Neural progenitor cell (in vitro differentiated cells): ENCODE results near the gene MBOAT7. TPM values are rescaled to one million over a fixed set of nuclear protein-coding genes. Genes with fewer than 3 reads are reported as not detected.

Source experiments
- DNase-seq: peaks from one replicate; pipeline ENCODE4 v3.0.0-alpha.2; 2016; ENCODE audit warnings: low spot score
- H2AFZ ChIP-seq: fragments of 200-600 bp; sonication (generic); replicated peaks from 2 replicates; pipeline ENCODE4 v1.6.1; 2016; ENCODE audit warnings: antibody characterized with exemption
- H3F3A ChIP-seq: fragments of 200-600 bp; sonication (generic); 2 replicates; pipeline ENCODE4 v1.6.1; 2016; ENCODE audit warnings: antibody characterized with exemption, low read depth
- H3K27ac ChIP-seq: fragments of 200-600 bp; sonication (generic); 2 replicates; pipeline ENCODE4 v1.5.1; 2016; ENCODE audit warnings: mild to moderate bottlenecking
- H3K27me3 ChIP-seq: fragments of 200-600 bp; sonication (generic); 2 replicates; pipeline ENCODE4 v1.6.1; 2016; ENCODE audit warnings: mild to moderate bottlenecking, moderate library complexity
- H3K36me3 ChIP-seq: fragments of 200-600 bp; sonication (generic); 2 replicates; pipeline ENCODE4 v1.5.1; 2016
- H3K4me1 ChIP-seq: fragments of 200-600 bp; sonication (generic); 2 replicates; pipeline ENCODE4 v1.6.1; 2016; ENCODE audit warnings: mixed run types
- H3K4me2 ChIP-seq: fragments of 200-600 bp; sonication (generic); 2 replicates; pipeline ENCODE4 v1.6.1; 2016
- H3K4me3 ChIP-seq: fragments of 200-600 bp; sonication (generic); 2 replicates; pipeline ENCODE4 v1.5.1; 2016
- H3K79me2 ChIP-seq: fragments of 200-600 bp; sonication (generic); 2 replicates; pipeline ENCODE4 v1.6.1; 2016; ENCODE audit warnings: low read depth
- H3K9ac ChIP-seq: fragments of 200-600 bp; sonication (generic); 2 replicates; pipeline ENCODE4 v1.6.1; 2016
- H3K9me3 ChIP-seq: fragments of 200-600 bp; sonication (generic); 2 replicates; pipeline ENCODE4 v1.5.1; 2016; ENCODE audit warnings: low read depth
- H4K20me1 ChIP-seq: fragments of 200-600 bp; sonication (generic); 2 replicates; pipeline ENCODE4 v1.6.1; 2016; ENCODE audit warnings: low read depth
- H3K27ac Mint-ChIP-seq: 3 replicates; pipeline ENCODE4 v1.8.0; 2021; ENCODE audit warnings: mixed read lengths
- H3K27me3 Mint-ChIP-seq: 2 replicates; pipeline ENCODE4 v1.8.0; 2022; ENCODE audit warnings: low read depth, mild to moderate bottlenecking, inconsistent platforms, moderate library complexity, mixed read lengths; ENCODE audit not compliant: insufficient read depth
- H3K36me3 Mint-ChIP-seq: 3 replicates; pipeline ENCODE4 v1.8.0; 2021; ENCODE audit warnings: mixed read lengths
- H3K4me1 Mint-ChIP-seq: 3 replicates; pipeline ENCODE4 v1.8.0; 2021; ENCODE audit warnings: mixed read lengths
- H3K4me3 Mint-ChIP-seq: 3 replicates; pipeline ENCODE4 v1.8.0; 2021; ENCODE audit warnings: mild to moderate bottlenecking, moderate library complexity, mixed read lengths
- H3K9me3 Mint-ChIP-seq: 3 replicates; pipeline ENCODE4 v1.8.0; 2020; ENCODE audit warnings: mixed read lengths
- EZH2 ChIP-seq: fragments of 200-600 bp; sonication (generic); IDR thresholded peaks from 2 replicates; pipeline ENCODE4 v1.6.1; 2017; ENCODE audit warnings: antibody characterized with exemption, mild to moderate bottlenecking, moderate library complexity
- EZH2phosphoT487 ChIP-seq: fragments of 200-600 bp; sonication (generic); IDR thresholded peaks from 2 replicates; pipeline ENCODE4 v1.6.1; 2017; ENCODE audit warnings: antibody characterized with exemption
- total RNA-seq: library from RNA; depleted of rRNA; stranded (reverse); fragments of >200 nt; gene quantifications from 2 replicates; pipeline ENCODE4 v1.2.3, GENCODE V29; 2015; ENCODE audit warnings: low replicate concordance
- TF ChIP-seq, protein P1 (sequence below): fragments of 200-600 bp; sonication (generic); IDR thresholded peaks from 2 replicates; pipeline ENCODE4 v1.5.1; 2017; ENCODE audit warnings: antibody characterized with exemption, mild to moderate bottlenecking

MBOAT7 gene
- total RNA-seq, 1 donor from 2014 or later, result 20.0 TPM

DNA sequence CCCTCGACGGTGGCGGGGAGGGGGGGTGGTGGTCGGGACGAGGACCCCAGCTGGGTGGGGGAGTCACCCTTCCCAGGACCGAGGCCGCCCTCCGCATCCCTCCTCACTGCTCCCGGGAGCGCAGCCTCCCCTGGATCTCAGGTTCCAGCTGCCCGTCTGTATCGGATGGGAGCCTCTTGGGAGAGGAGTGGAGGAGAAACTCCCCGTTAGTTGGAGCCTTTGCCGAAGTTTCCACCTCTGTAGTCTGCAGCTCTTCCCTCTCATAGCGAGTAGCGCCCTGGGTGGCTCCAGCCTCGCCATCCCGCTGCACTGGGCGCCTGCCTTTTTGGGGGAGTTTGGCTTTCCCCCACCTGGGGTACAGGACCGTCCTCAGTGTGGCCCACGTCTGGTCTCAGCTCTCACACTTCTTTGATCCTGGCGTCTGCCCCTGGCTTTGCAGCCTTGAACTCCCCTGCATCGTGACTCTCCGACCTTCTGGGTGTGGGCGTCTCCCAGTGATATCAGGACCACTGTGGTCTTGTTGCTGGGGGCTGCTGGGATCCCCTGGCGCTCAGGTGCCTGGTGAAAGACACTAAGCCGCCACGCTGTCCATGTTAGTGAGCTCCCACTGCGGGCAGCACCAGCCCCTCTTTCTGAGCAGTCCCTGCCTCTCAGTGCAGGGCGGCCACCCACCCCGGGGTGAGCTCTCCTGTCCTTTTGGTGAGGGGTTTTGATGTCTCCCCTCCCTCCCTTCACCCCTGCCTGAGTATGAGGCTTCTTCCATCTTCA is 50.7 kb downstream of the MBOAT7 start:
- H4K20me1 ChIP-seq, result peaks cover 57% of the 10 kb centered on the region
- H3K27me3 Mint-ChIP-seq, result peaks cover 17% of the 10 kb centered on the region
- no peak overlapping the region for H3K27ac ChIP-seq
- peaks cover 21% of the 10 kb centered on the region for H3K36me3 Mint-ChIP-seq
- H3K36me3 ChIP-seq, result no peaks in the 10 kb centered on the region
- peaks cover 55% of the 10 kb centered on the region for H3K79me2 ChIP-seq
- H3K9ac ChIP-seq, result peak overlapping the region; percentile 100
- H3F3A ChIP-seq, result peaks cover 19% of the 10 kb centered on the region
- H3K4me1 ChIP-seq, result peaks cover 8% of the 10 kb centered on the region
- peak; percentile 28 for DNase-seq
- no peaks in the 10 kb centered on the region for H3K9me3 Mint-ChIP-seq
- H3K9me3 ChIP-seq, result no peaks in the 10 kb centered on the region
- H3K4me3 ChIP-seq, result peak overlapping the region; percentile 99
- H3K4me2 ChIP-seq, result peak overlapping the region; percentile 98
- peaks cover 4% of the 10 kb centered on the region for H3K27me3 ChIP-seq
- peak overlapping the region; percentile 96 for H3K4me3 Mint-ChIP-seq
- H3K27ac Mint-ChIP-seq, result peak overlapping the region; percentile 93
- TF ChIP-seq, protein P1, sequence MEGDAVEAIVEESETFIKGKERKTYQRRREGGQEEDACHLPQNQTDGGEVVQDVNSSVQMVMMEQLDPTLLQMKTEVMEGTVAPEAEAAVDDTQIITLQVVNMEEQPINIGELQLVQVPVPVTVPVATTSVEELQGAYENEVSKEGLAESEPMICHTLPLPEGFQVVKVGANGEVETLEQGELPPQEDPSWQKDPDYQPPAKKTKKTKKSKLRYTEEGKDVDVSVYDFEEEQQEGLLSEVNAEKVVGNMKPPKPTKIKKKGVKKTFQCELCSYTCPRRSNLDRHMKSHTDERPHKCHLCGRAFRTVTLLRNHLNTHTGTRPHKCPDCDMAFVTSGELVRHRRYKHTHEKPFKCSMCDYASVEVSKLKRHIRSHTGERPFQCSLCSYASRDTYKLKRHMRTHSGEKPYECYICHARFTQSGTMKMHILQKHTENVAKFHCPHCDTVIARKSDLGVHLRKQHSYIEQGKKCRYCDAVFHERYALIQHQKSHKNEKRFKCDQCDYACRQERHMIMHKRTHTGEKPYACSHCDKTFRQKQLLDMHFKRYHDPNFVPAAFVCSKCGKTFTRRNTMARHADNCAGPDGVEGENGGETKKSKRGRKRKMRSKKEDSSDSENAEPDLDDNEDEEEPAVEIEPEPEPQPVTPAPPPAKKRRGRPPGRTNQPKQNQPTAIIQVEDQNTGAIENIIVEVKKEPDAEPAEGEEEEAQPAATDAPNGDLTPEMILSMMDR, result no peak
- TF ChIP-seq EZH2 (no peak), EZH2phosphoT487 (no peak)
- peaks cover 36% of the 10 kb centered on the region for H3K4me1 Mint-ChIP-seq
- H2AFZ ChIP-seq, result no peak overlapping the region

DNA sequence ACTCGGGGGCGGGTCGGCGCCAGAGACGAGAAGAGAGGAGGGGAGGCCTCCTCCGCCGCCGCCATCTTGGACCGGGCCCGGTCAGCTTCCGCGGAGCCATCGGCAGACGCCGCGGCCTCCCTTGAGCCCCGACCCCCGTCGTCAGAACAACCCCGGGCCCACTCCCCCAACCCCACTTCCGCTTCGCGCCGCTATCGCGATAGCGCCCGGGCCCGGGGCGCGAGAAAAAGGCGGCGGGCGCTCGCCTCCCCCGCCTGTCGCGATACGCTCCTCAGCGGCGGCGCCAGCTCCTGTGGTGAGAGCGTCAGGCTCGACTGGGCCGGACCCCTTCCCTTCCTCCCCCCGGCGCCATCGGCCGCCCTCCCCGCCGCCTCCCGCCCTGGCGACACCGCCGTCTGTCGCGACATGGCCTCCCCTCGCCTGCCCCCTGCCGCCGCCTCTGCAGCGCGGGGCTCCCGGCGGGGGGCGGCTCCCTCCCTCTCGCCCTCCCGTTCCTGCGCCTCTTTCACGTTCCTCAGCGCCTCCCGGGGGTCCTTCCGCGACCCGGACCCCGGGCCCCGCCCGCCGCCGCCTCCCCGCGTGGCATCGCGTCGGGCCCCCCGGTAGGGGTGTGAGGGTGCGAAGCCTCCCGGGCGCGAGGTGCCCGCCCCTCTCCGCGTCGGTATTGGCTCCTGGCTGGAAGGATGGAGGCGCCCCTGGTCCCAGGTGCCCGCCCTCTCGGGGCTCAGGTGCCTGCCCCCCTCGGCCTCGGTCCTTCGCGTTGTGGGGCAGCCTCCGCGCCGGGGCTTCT is 51.5 kb downstream of the MBOAT7 start, which contains the start of gene CNOT3:
CNOT3 (plus strand) TSS at position 64 of the 790 bp plus-strand sequence. CDS start 5,217 bp downstream, outside the sequence.
- Histone ChIP-seq H3K27me3 (peaks cover 4% of the 10 kb centered on the region), H3K9ac (peak within 1 kb of the TSS; percentile 100), H3K79me2 (peaks cover 52% of the 10 kb centered on the region), H3K27ac (peak within 1 kb of the TSS; percentile 98), H3K4me2 (peak within 1 kb of the TSS; percentile 98), H3K36me3 (no peaks in the 10 kb centered on the region), H3K9me3 (no peaks in the 10 kb centered on the region), H3K4me1 (peaks cover 8% of the 10 kb centered on the region), H2AFZ (peak within 1 kb of the TSS; percentile 93), H3K4me3 (peak within 1 kb of the TSS; percentile 99), H4K20me1 (peaks cover 50% of the 10 kb centered on the region), H3F3A (peaks cover 19% of the 10 kb centered on the region)
- Mint-ChIP-seq H3K27me3 (peaks cover 13% of the 10 kb centered on the region), H3K4me3 (peak within 1 kb of the TSS; percentile 96), H3K36me3 (peaks cover 15% of the 10 kb centered on the region), H3K4me1 (peaks cover 36% of the 10 kb centered on the region), H3K27ac (peak within 1 kb of the TSS; percentile 93), H3K9me3 (no peaks in the 10 kb centered on the region)
- no peak for TF ChIP-seq EZH2
- TF ChIP-seq, protein P1, result peak; percentile 50
- DNase-seq, result peak; percentile 75

DNA sequence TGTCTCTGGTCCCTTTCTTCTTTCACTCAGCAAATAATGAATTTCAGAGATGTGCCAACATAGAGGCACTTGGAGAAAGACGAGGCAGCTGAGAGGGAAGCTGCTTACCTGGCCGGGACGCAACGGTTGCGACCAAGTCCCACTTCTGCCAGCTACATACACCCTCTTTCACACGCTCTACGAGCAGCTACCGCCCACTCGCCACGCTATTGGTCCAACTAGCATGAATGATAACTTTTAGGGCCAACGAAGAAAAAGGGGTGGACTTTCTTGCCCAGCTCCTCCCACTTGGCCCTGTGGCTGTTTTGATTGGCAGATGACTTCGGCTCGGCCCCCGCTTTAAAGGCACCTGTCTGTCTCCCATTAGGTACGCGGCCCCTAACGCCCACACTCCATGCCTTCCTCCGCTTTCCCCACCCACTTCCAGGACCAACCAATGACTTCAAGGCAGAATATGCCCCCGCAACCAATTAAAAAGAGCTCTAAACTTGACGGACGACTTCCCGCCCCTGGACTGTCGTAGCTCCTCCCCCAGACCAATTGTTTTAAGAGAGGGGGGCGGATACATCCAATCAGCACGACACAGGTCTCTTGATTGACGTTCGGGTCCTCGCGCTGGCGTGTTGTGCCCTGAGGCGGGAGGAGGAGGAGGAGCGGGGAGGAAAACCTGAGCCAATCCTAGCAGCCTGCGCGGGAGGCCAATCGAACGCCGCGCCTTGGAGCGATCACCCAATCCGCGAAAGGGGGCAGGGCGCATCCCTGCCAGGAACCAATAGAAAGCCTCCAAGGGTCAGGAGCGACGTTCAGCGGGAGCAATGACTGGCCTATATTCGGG is 52.3 kb downstream of the MBOAT7 start:
- H3K9me3 Mint-ChIP-seq, result no peaks in the 10 kb centered on the region
- peak overlapping the region; percentile 99 for H3K4me3 ChIP-seq
- H3K4me1 Mint-ChIP-seq, result peaks cover 36% of the 10 kb centered on the region
- peak overlapping the region; percentile 96 for H3K4me3 Mint-ChIP-seq
- no peak overlapping the region for H3K27ac ChIP-seq
- H3F3A ChIP-seq, result peaks cover 19% of the 10 kb centered on the region
- peaks cover 44% of the 10 kb centered on the region for H3K79me2 ChIP-seq
- peaks cover 7% of the 10 kb centered on the region for H3K36me3 Mint-ChIP-seq
- H3K9me3 ChIP-seq, result no peaks in the 10 kb centered on the region
- peak overlapping the region; percentile 95 for H3K4me2 ChIP-seq
- no peaks in the 10 kb centered on the region for H3K36me3 ChIP-seq
- H3K27me3 ChIP-seq, result peaks cover 4% of the 10 kb centered on the region
- TF ChIP-seq EZH2, result no peak
- no peak for TF ChIP-seq EZH2phosphoT487
- TF ChIP-seq, protein P1, result no peak
- peak overlapping the region; percentile 57 for H3K27ac Mint-ChIP-seq
- peak overlapping the region; percentile 100 for H3K9ac ChIP-seq
- H2AFZ ChIP-seq, result peak overlapping the region; percentile 77
- peaks cover 42% of the 10 kb centered on the region for H4K20me1 ChIP-seq
- peaks cover 13% of the 10 kb centered on the region for H3K27me3 Mint-ChIP-seq
- peak; percentile 100 for DNase-seq
- peaks cover 8% of the 10 kb centered on the region for H3K4me1 ChIP-seq
